Nephron (organoid): ENCODE results near the gene H2BK1.

Source experiments
- H3K27ac Mint-ChIP-seq, 3 experiments: 2 replicates each; pipeline ENCODE4 v1.8.0; 2020; ENCODE audit warnings: mixed read lengths in 3 of 3, mild to moderate bottlenecking in 2 of 3, moderate library complexity in 1 of 3
- H3K27me3 Mint-ChIP-seq: 2 replicates; pipeline ENCODE4 v1.8.0; 2021; ENCODE audit warnings: low read depth, mild to moderate bottlenecking, moderate library complexity, mixed read lengths
- H3K36me3 Mint-ChIP-seq: 2 replicates; pipeline ENCODE4 v1.8.0; 2020; ENCODE audit warnings: low read depth, mixed read lengths
- H3K4me1 Mint-ChIP-seq: 2 replicates; pipeline ENCODE4 v1.8.0; 2020; ENCODE audit warnings: mixed read lengths
- H3K4me3 Mint-ChIP-seq, 3 experiments: 2 replicates each; pipeline ENCODE4 v1.8.0; 2020; ENCODE audit warnings: mild to moderate bottlenecking in 3 of 3, mixed read lengths in 3 of 3, moderate library complexity in 2 of 3
- H3K9me3 Mint-ChIP-seq: 2 replicates; pipeline ENCODE4 v1.8.0; 2020; ENCODE audit warnings: mixed read lengths
- TF ChIP-seq, protein P1 (sequence below), 3 experiments: fragments of 200-600 bp; sonication (generic); IDR thresholded peaks; one replicate each; pipeline ENCODE4 v1.5.0; 2021; ENCODE audit warnings: antibody characterized with exemption in 3 of 3; ENCODE audit not compliant: unreplicated experiment in 3 of 3

Gene H2BK1

GRCh38 chr7:151174246-151175046 lies 35.8 kb downstream of the H2BK1 start:
- Mint-ChIP-seq H3K4me1 (no peaks in the 10 kb centered on the region), H3K27me3 (peaks cover 84% of the 10 kb centered on the region), H3K36me3 (no peaks in the 10 kb centered on the region), H3K9me3 (peaks cover 8% of the 10 kb centered on the region), H3K4me3 (no peak overlapping the region), H3K27ac (no peak overlapping the region)
- TF ChIP-seq, protein P1, sequence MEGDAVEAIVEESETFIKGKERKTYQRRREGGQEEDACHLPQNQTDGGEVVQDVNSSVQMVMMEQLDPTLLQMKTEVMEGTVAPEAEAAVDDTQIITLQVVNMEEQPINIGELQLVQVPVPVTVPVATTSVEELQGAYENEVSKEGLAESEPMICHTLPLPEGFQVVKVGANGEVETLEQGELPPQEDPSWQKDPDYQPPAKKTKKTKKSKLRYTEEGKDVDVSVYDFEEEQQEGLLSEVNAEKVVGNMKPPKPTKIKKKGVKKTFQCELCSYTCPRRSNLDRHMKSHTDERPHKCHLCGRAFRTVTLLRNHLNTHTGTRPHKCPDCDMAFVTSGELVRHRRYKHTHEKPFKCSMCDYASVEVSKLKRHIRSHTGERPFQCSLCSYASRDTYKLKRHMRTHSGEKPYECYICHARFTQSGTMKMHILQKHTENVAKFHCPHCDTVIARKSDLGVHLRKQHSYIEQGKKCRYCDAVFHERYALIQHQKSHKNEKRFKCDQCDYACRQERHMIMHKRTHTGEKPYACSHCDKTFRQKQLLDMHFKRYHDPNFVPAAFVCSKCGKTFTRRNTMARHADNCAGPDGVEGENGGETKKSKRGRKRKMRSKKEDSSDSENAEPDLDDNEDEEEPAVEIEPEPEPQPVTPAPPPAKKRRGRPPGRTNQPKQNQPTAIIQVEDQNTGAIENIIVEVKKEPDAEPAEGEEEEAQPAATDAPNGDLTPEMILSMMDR (IDR thresholded peaks at IDR 0.05; ENCODE audit: unreplicated experiment in 3 of 3) = no peak

- H3K9me3 Mint-ChIP-seq = peaks cover 8% of the 10 kb centered on the region
- H3K27me3 Mint-ChIP-seq = peaks cover 84% of the 10 kb centered on the region
- H3K4me1 Mint-ChIP-seq = peaks cover 2% of the 10 kb centered on the region
- no peaks in the 10 kb centered on the region for H3K36me3 Mint-ChIP-seq
- TF ChIP-seq, protein P1 (IDR thresholded peaks at IDR 0.05; ENCODE audit: unreplicated experiment in 3 of 3) = no peak
- H3K4me3 Mint-ChIP-seq = no peak overlapping the region
- H3K27ac Mint-ChIP-seq = no peak overlapping the region
Measured at GRCh38 chr7:151173386-151174245, 36.7 kb downstream of the H2BK1 start.

GRCh38 chr7:151172273-151173141 lies 37.8 kb downstream of the H2BK1 start:
- peaks cover 8% of the 10 kb centered on the region for H3K9me3 Mint-ChIP-seq
- no peaks in the 10 kb centered on the region for H3K36me3 Mint-ChIP-seq
- TF ChIP-seq, protein P1 (IDR thresholded peaks at IDR 0.05; ENCODE audit: unreplicated experiment in 3 of 3) = peak; percentile 100
- H3K27me3 Mint-ChIP-seq = peaks cover 86% of the 10 kb centered on the region
- no peak overlapping the region for H3K27ac Mint-ChIP-seq
- H3K4me1 Mint-ChIP-seq = peaks cover 6% of the 10 kb centered on the region
- peak overlapping the region in 1 of 3 experiments; percentile 37 for H3K4me3 Mint-ChIP-seq

- Mint-ChIP-seq H3K4me3 (peak overlapping the region; percentile 70 to 84 (median 76)), H3K4me1 (peaks cover 6% of the 10 kb centered on the region), H3K9me3 (peaks cover 8% of the 10 kb centered on the region), H3K27me3 (peaks cover 57% of the 10 kb centered on the region), H3K36me3 (no peaks in the 10 kb centered on the region), H3K27ac (no peak overlapping the region)
- TF ChIP-seq, protein P1 (IDR thresholded peaks at IDR 0.05; ENCODE audit: unreplicated experiment in 3 of 3) = no peak
Measured at GRCh38 chr7:151168787-151169162, 41.5 kb downstream of the H2BK1 start.

DNA sequence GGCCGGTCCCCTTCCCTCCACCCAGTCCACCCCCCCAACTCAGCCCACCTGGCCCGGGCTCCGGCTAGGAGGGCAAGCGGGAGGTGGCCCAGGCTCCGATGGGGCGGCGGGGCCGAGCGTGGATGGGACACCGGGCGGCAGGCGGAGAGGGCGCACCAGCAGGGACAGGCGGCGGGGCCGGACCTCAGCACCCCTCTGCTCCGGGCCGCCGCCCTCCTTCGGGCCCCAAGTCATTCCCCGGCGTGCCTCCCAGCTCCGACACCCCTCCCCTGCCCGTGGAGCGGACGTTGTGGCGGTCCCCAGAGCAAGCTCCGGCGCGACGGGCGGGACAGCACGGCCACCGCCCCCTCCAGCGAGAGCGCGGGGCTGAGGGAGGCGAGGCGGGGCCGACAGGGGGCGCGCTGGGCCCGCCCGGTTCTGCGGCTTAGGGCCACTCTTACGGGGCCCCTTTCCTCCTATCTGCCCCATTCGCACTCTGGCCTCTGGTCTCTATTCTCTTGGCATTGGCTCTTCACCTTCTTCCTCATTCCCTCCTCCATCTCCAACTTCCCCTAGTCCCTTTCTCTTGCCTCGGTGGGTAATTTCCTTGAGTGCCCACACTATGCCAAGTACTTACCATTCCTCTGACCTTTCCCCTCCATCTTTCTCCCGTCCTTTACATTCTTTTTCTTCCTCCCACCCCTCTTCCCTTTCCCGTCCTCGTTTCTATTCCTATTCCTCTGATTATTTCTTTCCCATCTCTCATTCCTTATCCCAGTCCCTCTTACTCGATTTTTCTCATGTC lies 42.1 kb downstream of the H2BK1 start:
- Mint-ChIP-seq H3K4me3 (peak overlapping the region; percentile 70 to 84 (median 76)), H3K4me1 (peaks cover 6% of the 10 kb centered on the region), H3K9me3 (peaks cover 8% of the 10 kb centered on the region), H3K27me3 (peaks cover 51% of the 10 kb centered on the region), H3K36me3 (no peaks in the 10 kb centered on the region), H3K27ac (no peak overlapping the region)
- TF ChIP-seq, protein P1 (IDR thresholded peaks at IDR 0.05; ENCODE audit: unreplicated experiment in 3 of 3) = peak; percentile 53 to 71 (median 56)
